ENCODE measurements around the gene FBLN2. TPM values are rescaled to one million over a fixed set of nuclear protein-coding genes. Genes with fewer than 3 reads are reported as not detected.

Gene FBLN2
- total RNA-seq, 2 donors from 2014 or later: 10.5 to 24.1 TPM

GRCh38 chr3:13575459-13576061 lies 26.6 kb downstream of the FBLN2 start:
- Histone ChIP-seq H3K4me1 (no peaks in the 10 kb centered on the region), H3K9me3 (no peaks in the 10 kb centered on the region), H3K27me3 (no peaks in the 10 kb centered on the region), H3K4me3 (no peak overlapping the region), H3K9ac (ENCODE audit: low read depth in 2 of 2, low read length in 2 of 2) (no peak overlapping the region), H3K27ac (no peak overlapping the region), H3K36me3 (no peaks in the 10 kb centered on the region)
- no peak for TF ChIP-seq CTCF (IDR thresholded peaks at IDR 0.05)
- DNase-seq: no peak
- intact Hi-C loops (cut with DNase I): no loop called here

GRCh38 chr3:13577181-13578121 lies 28.5 kb downstream of the FBLN2 start:
- TF ChIP-seq CTCF (IDR thresholded peaks at IDR 0.05): no peak
- Histone ChIP-seq H3K9me3 (no peaks in the 10 kb centered on the region), H3K27me3 (no peaks in the 10 kb centered on the region), H3K9ac (ENCODE audit: low read depth in 2 of 2, low read length in 2 of 2) (no peak overlapping the region), H3K4me1 (no peaks in the 10 kb centered on the region), H3K4me3 (no peak overlapping the region), H3K27ac (no peak overlapping the region), H3K36me3 (no peaks in the 10 kb centered on the region)
- no peak for DNase-seq
- intact Hi-C loops (cut with DNase I): no loop called here

- H3K27me3 ChIP-seq: no peaks in the 10 kb centered on the region
- no peak for DNase-seq
- H3K27ac ChIP-seq: no peak overlapping the region
- H3K36me3 ChIP-seq: no peaks in the 10 kb centered on the region
- intact Hi-C loops (cut with DNase I): no loop called here
- H3K4me1 ChIP-seq: no peaks in the 10 kb centered on the region
- no peak for TF ChIP-seq CTCF (IDR thresholded peaks at IDR 0.05)
- no peak overlapping the region for H3K9ac ChIP-seq (ENCODE audit: low read depth in 2 of 2, low read length in 2 of 2)
- no peaks in the 10 kb centered on the region for H3K9me3 ChIP-seq
- no peak overlapping the region for H3K4me3 ChIP-seq
Measured at GRCh38 chr3:13578251-13578650, 29.3 kb downstream of the FBLN2 start.

- Histone ChIP-seq H3K27me3 (no peaks in the 10 kb centered on the region), H3K36me3 (no peaks in the 10 kb centered on the region), H3K9ac (ENCODE audit: low read depth in 2 of 2, low read length in 2 of 2) (no peak overlapping the region), H3K27ac (no peak overlapping the region), H3K9me3 (no peaks in the 10 kb centered on the region), H3K4me3 (no peak overlapping the region), H3K4me1 (no peaks in the 10 kb centered on the region)
- no peak for TF ChIP-seq CTCF (IDR thresholded peaks at IDR 0.05)
- DNase-seq: no peak
- intact Hi-C loops (cut with DNase I): no loop called here
Measured at GRCh38 chr3:13579063-13579462, 30.1 kb downstream of the FBLN2 start.

- intact Hi-C loops (cut with DNase I): no loop called here
- no peak for TF ChIP-seq CTCF (IDR thresholded peaks at IDR 0.05)
- H3K9ac ChIP-seq (ENCODE audit: low read depth in 2 of 2, low read length in 2 of 2): no peak overlapping the region
- no peaks in the 10 kb centered on the region for H3K36me3 ChIP-seq
- H3K9me3 ChIP-seq: no peaks in the 10 kb centered on the region
- H3K27ac ChIP-seq: no peak overlapping the region
- H3K4me3 ChIP-seq: no peak overlapping the region
- H3K27me3 ChIP-seq: no peaks in the 10 kb centered on the region
- H3K4me1 ChIP-seq: no peaks in the 10 kb centered on the region
- no peak for DNase-seq
Measured at GRCh38 chr3:13580256-13581023, 31.5 kb downstream of the FBLN2 start.
